Type B pancreatic cell (in vitro differentiated cells): Measurements from ENCODE around the gene EIF4H. TPM values are rescaled to one million over a fixed set of nuclear protein-coding genes. Genes with fewer than 3 reads are reported as not detected.

Source experiments
- DNase-seq: peaks from one replicate; pipeline ENCODE4 v3.0.0; 2021; ENCODE audit warnings: mixed read lengths; ENCODE audit not compliant: unreplicated experiment; ENCODE audit errors: extremely low spot score
- H3K27ac Mint-ChIP-seq: 2 replicates; pipeline ENCODE4 v1.8.0; 2021; ENCODE audit warnings: mild to moderate bottlenecking, mixed read lengths
- H3K27me3 Mint-ChIP-seq: 2 replicates; pipeline ENCODE4 v1.8.0; 2021; ENCODE audit warnings: mixed read lengths
- H3K36me3 Mint-ChIP-seq: 2 replicates; pipeline ENCODE4 v1.8.0; 2021; ENCODE audit warnings: mixed read lengths
- H3K4me1 Mint-ChIP-seq: one replicate; pipeline ENCODE4 v1.8.0; 2021; ENCODE audit warnings: mixed read lengths; ENCODE audit not compliant: unreplicated experiment
- H3K4me3 Mint-ChIP-seq: 2 replicates; pipeline ENCODE4 v1.8.0; 2021; ENCODE audit warnings: mild to moderate bottlenecking, mixed read lengths
- H3K9me3 Mint-ChIP-seq: 2 replicates; pipeline ENCODE4 v1.8.0; 2021; ENCODE audit warnings: mixed read lengths
- total RNA-seq: library from RNA; stranded (reverse); gene quantifications from 2 replicates; pipeline ENCODE4 v1.2.1, GENCODE V29; 2021; ENCODE audit warnings: low replicate concordance
- TF ChIP-seq, protein P1 (sequence below): fragments of 200-600 bp; sonication (generic); conservative IDR thresholded peaks from 2 replicates; pipeline ENCODE4 v1.5.0; 2021; ENCODE audit warnings: antibody characterized with exemption, mild to moderate bottlenecking

EIF4H gene
- total RNA-seq, 1 donor from 2014 or later: 251 TPM

DNA sequence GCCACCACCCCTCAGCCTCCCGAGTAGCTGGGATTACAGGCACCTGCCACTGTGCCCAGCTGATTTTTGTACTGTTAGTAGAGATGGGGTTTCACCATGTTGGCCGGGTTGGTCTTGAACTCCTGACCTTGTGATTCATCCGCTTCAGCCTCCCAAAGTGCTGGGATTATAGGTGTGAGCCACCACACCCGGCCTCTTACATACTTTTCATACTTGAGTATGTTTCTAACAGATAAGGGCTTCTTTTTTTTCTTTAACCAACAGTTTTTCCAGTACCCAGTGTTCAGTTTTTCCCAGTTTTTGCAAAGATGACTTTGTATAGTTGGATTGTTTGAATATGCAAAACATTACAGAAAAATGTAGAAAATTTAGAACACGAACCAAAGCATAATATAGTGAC lies 7.7 kb downstream of the EIF4H start:
- TF ChIP-seq, protein P1, sequence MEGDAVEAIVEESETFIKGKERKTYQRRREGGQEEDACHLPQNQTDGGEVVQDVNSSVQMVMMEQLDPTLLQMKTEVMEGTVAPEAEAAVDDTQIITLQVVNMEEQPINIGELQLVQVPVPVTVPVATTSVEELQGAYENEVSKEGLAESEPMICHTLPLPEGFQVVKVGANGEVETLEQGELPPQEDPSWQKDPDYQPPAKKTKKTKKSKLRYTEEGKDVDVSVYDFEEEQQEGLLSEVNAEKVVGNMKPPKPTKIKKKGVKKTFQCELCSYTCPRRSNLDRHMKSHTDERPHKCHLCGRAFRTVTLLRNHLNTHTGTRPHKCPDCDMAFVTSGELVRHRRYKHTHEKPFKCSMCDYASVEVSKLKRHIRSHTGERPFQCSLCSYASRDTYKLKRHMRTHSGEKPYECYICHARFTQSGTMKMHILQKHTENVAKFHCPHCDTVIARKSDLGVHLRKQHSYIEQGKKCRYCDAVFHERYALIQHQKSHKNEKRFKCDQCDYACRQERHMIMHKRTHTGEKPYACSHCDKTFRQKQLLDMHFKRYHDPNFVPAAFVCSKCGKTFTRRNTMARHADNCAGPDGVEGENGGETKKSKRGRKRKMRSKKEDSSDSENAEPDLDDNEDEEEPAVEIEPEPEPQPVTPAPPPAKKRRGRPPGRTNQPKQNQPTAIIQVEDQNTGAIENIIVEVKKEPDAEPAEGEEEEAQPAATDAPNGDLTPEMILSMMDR: no peak
- H3K9me3 Mint-ChIP-seq: no peaks in the 10 kb centered on the region
- H3K36me3 Mint-ChIP-seq: peaks cover 22% of the 10 kb centered on the region
- no peak overlapping the region for H3K27ac Mint-ChIP-seq
- DNase-seq: no peak
- no peaks in the 10 kb centered on the region for H3K27me3 Mint-ChIP-seq
- no peak overlapping the region for H3K4me3 Mint-ChIP-seq
- H3K4me1 Mint-ChIP-seq: peaks cover 37% of the 10 kb centered on the region

DNA sequence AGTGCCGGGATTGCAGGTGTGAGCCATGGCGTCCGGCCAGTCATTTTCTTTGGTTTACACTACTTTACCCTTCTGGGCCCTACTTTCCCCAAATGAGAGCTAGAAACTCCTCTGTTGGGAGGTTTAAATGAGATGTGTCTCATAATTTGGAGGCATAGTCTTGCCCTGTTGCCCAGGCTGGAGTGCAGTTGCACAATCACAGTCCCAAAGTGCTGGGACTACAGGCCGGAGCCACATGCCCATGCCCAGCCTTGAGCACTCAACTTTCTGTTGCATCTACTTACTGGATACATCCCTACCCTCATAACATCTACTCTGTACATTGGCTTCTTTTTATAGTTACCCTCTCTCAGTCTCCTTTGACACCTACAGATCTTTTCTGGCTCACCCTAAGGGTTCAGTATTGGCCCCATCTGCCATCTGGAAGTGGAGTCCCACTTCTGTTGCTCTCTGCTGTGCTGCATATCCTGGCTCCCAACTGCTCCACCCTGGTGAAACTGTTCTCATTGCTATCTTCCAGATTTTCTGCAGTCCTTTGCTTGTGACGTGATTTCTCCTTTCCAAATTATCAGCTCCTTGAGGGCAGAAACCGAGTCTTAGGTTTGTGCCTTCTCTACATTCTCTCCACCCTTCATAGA lies 8.4 kb downstream of the EIF4H start:
- H3K4me1 Mint-ChIP-seq: peaks cover 36% of the 10 kb centered on the region
- TF ChIP-seq, protein P1: no peak
- no peaks in the 10 kb centered on the region for H3K9me3 Mint-ChIP-seq
- no peak for DNase-seq
- peak overlapping the region; percentile 74 for H3K27ac Mint-ChIP-seq
- peaks cover 21% of the 10 kb centered on the region for H3K36me3 Mint-ChIP-seq
- no peaks in the 10 kb centered on the region for H3K27me3 Mint-ChIP-seq
- H3K4me3 Mint-ChIP-seq: no peak overlapping the region

DNA sequence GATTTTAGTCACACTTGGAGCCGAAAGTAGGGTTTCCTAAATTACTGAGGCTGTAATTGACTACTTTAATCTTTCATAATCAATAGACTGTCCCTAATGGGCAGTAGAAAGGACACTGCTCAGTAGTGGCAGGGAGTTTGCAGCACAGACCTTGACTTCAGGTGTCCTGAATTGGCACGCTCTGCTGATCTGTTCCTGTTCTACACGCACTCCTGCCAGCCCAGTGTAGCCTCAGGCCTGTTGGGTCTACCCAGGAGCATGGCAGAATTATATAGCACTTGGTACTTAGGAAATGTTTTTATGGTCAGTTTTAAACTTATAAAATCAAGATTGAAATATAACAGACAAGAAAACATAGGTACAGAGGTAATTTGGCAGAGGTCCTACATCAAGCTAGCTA lies 9.0 kb downstream of the EIF4H start:
- no peaks in the 10 kb centered on the region for H3K27me3 Mint-ChIP-seq
- peaks cover 26% of the 10 kb centered on the region for H3K36me3 Mint-ChIP-seq
- peak overlapping the region; percentile 74 for H3K27ac Mint-ChIP-seq
- peaks cover 35% of the 10 kb centered on the region for H3K4me1 Mint-ChIP-seq
- DNase-seq: no peak
- no peak overlapping the region for H3K4me3 Mint-ChIP-seq
- no peaks in the 10 kb centered on the region for H3K9me3 Mint-ChIP-seq
- TF ChIP-seq, protein P1: no peak

DNA sequence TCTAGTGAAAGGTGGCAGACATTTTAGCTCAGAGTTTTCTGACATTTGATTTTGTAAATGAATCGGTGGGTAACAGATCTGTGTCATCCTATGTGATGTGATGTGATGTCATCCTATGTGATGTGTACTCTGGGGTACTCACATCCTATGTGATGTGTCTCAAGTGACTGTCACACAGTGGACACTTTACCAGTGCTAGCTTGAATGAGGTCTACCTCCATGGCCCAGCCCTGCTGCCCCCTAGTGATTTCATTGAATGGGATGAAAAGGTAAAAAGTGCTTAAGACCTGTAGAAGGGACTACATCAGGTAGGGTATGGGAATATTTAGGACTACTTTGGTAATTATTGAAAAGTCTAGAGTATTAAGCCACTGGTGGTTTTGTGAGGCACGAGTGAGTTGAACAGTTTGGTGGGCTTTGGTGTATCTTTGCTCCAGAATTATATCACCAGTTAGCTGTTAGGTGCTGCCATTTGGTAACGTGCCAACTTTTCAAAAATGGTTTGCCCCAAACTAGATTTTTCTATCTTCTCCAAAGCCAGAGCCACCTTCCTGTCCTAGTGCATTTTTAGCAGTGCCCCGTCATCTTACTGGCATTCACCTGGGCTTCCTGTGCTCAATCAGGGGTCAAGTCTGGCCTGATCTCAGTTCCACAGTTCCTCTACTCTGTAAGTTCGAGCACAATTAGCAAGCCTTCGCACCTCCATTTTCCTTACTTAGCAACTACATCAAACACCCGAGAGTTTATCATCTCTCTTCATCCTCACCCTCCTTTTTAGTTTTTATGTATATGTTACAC lies 9.7 kb downstream of the EIF4H start:
- H3K36me3 Mint-ChIP-seq: peaks cover 27% of the 10 kb centered on the region
- TF ChIP-seq, protein P1: peak; percentile 41
- H3K9me3 Mint-ChIP-seq: no peaks in the 10 kb centered on the region
- DNase-seq: no peak
- peaks cover 31% of the 10 kb centered on the region for H3K4me1 Mint-ChIP-seq
- no peak overlapping the region for H3K4me3 Mint-ChIP-seq
- peak overlapping the region; percentile 74 for H3K27ac Mint-ChIP-seq
- no peaks in the 10 kb centered on the region for H3K27me3 Mint-ChIP-seq

DNA sequence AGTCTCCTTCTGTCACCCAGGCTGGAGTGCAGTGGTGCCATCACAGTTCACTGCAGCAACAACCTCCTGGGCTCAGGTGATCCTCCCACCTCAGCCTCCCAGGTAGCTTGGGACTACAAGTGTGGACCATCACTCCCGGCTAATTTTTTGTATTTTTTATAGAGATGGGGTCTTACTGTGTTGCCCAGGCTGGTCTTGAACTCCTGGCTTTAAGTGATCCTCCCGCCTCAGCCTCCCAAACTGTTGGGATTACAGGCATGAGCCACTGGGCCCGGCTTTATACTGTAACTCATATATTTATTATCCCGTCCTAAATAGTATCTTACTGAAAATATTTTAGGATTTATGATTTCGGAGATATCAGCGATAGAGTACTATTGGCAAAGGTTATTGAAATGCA lies 10.9 kb downstream of the EIF4H start:
- no peak overlapping the region for H3K4me3 Mint-ChIP-seq
- TF ChIP-seq, protein P1: no peak
- H3K27me3 Mint-ChIP-seq: no peaks in the 10 kb centered on the region
- no peak overlapping the region for H3K27ac Mint-ChIP-seq
- no peak for DNase-seq
- H3K36me3 Mint-ChIP-seq: peaks cover 34% of the 10 kb centered on the region
- peaks cover 29% of the 10 kb centered on the region for H3K4me1 Mint-ChIP-seq
- H3K9me3 Mint-ChIP-seq: no peaks in the 10 kb centered on the region
